RWPE1 (cell line): ENCODE results near the gene HSPA2.
"Not testable (repeated sequence)": the region's sequence is repeated elsewhere in the genome, so short reads cannot be mapped to it uniquely, and the experiment has no call there.

ENCODE experiments used
- CTCF ChIA-PET: fragments of 350-600 bp; sonication (Branson Sonifier 250); formaldehyde crosslinking; extraction: SDS; loops from one replicate; lab custom pipeline; 2021; lab: Yijun Ruan, JAX
- POLR2A ChIA-PET: fragments of 400-600 bp; formaldehyde crosslinking; extraction: SDS; loops from one replicate; lab custom pipeline; 2020; ENCODE audit warnings: antibody characterized with exemption; ENCODE audit not compliant: low non-redundant PET; lab: Yijun Ruan, JAX
- DNase-seq: peaks from one replicate; pipeline ENCODE4 v3.0.0; 2012; ENCODE audit warnings: low spot score
- H3K27ac ChIP-seq: fragments of 450-650 bp; 2 replicates; pipeline ENCODE4 v1.5.1; 2017
- CTCF ChIP-seq: fragments of 450-650 bp; conservative IDR thresholded peaks from 2 replicates; pipeline ENCODE4 v1.5.1; 2017; ENCODE audit warnings: low read depth, mild to moderate bottlenecking

HSPA2 gene

GRCh38 chr14:64550621-64551333 is 10.2 kb downstream of the HSPA2 start:
- H3K27ac ChIP-seq = no peak overlapping the region
- POLR2A ChIA-PET = no interaction called here

GRCh38 chr14:64554556-64554955 is 14.0 kb downstream of the HSPA2 start:
- CTCF ChIA-PET = no interaction called here
- H3K27ac ChIP-seq = no peak overlapping the region
- TF ChIP-seq CTCF = no peak
- DNase-seq = no peak
- POLR2A ChIA-PET = interaction anchor here (0.6 kb wide), 1 partner anchor 79 kb away, joined by 3 read pairs; no protein-coding TSS in a partner anchor

More at GRCh38 chr14:64550621-64551333, 10.2 kb downstream of the HSPA2 start:
- no peak for TF ChIP-seq CTCF
- no peak for DNase-seq
- CTCF ChIA-PET = interaction anchor here (0.7 kb wide), 2 partner anchors 74 to 80 kb away, joined by 4 to 6 read pairs; no protein-coding TSS in a partner anchor

GRCh38 chr14:64556526-64556925 is 16.0 kb downstream of the HSPA2 start:
- TF ChIP-seq CTCF = no peak
- ChIA-PET POLR2A (interaction anchor here (0.6 kb wide), 1 partner anchor 52 kb away, joined by 7 read pairs; the partner anchor contains the start of gene ZBTB1), CTCF (no interaction called here)
- DNase-seq = no peak
- no peak overlapping the region for H3K27ac ChIP-seq

GRCh38 chr14:64558216-64558615 is 17.7 kb downstream of the HSPA2 start:
- H3K27ac ChIP-seq, CTCF ChIA-PET, POLR2A ChIA-PET, DNase-seq: not testable (repeated sequence)

- POLR2A ChIA-PET = no interaction called here
Measured at GRCh38 chr14:64561631-64562030, 21.1 kb downstream of the HSPA2 start.

GRCh38 chr14:64562436-64562835 is 21.9 kb downstream of the HSPA2 start:
- ChIA-PET POLR2A (interaction anchor here (0.6 kb wide), 1 partner anchor 18 kb away, joined by 5 read pairs; no protein-coding TSS in a partner anchor), CTCF (interaction anchor here (0.6 kb wide), 1 partner anchor 319 kb away, joined by 3 read pairs; no protein-coding TSS in a partner anchor)
- no peak for DNase-seq
- H3K27ac ChIP-seq = no peak overlapping the region
- no peak for TF ChIP-seq CTCF

More at GRCh38 chr14:64561631-64562030, 21.1 kb downstream of the HSPA2 start:
- DNase-seq = no peak
- no peak overlapping the region for H3K27ac ChIP-seq
- no peak for TF ChIP-seq CTCF
- CTCF ChIA-PET = no interaction called here

GRCh38 chr14:64563696-64564095 is 23.2 kb downstream of the HSPA2 start:
- no peak for DNase-seq
- ChIA-PET POLR2A (no interaction called here), CTCF (no interaction called here)

More at GRCh38 chr14:64563696-64564095, 23.2 kb downstream of the HSPA2 start:
- no peak for TF ChIP-seq CTCF
- H3K27ac ChIP-seq = no peak overlapping the region
